AG04449 (cell line): ENCODE measurements around the gene ATXN1.

Source experiments
- CTCF ChIA-PET: fragments of 350-600 bp; formaldehyde crosslinking; extraction: SDS; loops from one replicate; lab custom pipeline; 2021; ENCODE audit warnings: antibody characterized with exemption; lab: Yijun Ruan, JAX
- POLR2A ChIA-PET: fragments of 400-600, 350-600 bp; formaldehyde crosslinking; extraction: SDS; loops from one replicate; lab custom pipeline; 2020; ENCODE audit warnings: antibody characterized with exemption, inconsistent platforms; lab: Yijun Ruan, JAX
- DNase-seq: peaks from one replicate; pipeline ENCODE4 v3.0.0-alpha.2; 2010; ENCODE audit warnings: low read depth, low spot score
- H3K4me3 ChIP-seq: 2 replicates; pipeline ENCODE4 v1.5.1; 2011; ENCODE audit warnings: low read depth, mild to moderate bottlenecking, control low read depth, low read length
- CTCF ChIP-seq: IDR thresholded peaks from one replicate; pipeline ENCODE4 v1.5.1; 2011; ENCODE audit warnings: mild to moderate bottlenecking, moderate library complexity, low read length, control low read depth, inconsistent platforms; ENCODE audit not compliant: insufficient read depth; ENCODE audit errors: missing control alignments

ATXN1 gene

GRCh38 chr6:16647422-16647821, 113.8 kb downstream of the ATXN1 start:
- no peak for DNase-seq
- ChIA-PET CTCF (no interaction called here), POLR2A (no interaction called here)
- no peak for TF ChIP-seq CTCF
- H3K4me3 ChIP-seq, result no peak overlapping the region

- POLR2A ChIA-PET, result no interaction called here
- no peak for DNase-seq
- H3K4me3 ChIP-seq, result no peak overlapping the region
- CTCF ChIA-PET, result interaction anchor here (0.9 kb wide), 1 partner anchor 13 kb away, joined by 3 read pairs; no protein-coding TSS in a partner anchor
- TF ChIP-seq CTCF, result no peak
These were observed 116.6 kb downstream of the ATXN1 start for GRCh38 chr6:16644540-16645250.

- H3K4me3 ChIP-seq, result no peak overlapping the region
- ChIA-PET CTCF (interaction anchor here (0.6 kb wide), 2 partner anchors 39 to 275 kb away, joined by 3 to 4 read pairs; no protein-coding TSS in a partner anchor), POLR2A (no interaction called here)
- no peak for TF ChIP-seq CTCF
- DNase-seq, result no peak
These were observed 121.4 kb downstream of the ATXN1 start for GRCh38 chr6:16639684-16640480.

GRCh38 chr6:16637635-16638034, 123.6 kb downstream of the ATXN1 start:
- CTCF ChIA-PET, result interaction anchor here (1.4 to 1.7 kb wide), 2 partner anchors 124 to 127 kb away, joined by 3 to 4 read pairs; partner anchors contain the start of gene ATXN1
- POLR2A ChIA-PET, result no interaction called here
- no peak for TF ChIP-seq CTCF
- DNase-seq, result no peak
- no peak overlapping the region for H3K4me3 ChIP-seq

- POLR2A ChIA-PET, result interaction anchor here (0.9 to 1.2 kb wide), 2 partner anchors 71 to 126 kb away, joined by 3 read pairs; no protein-coding TSS in a partner anchor
- DNase-seq, result no peak
- no peak overlapping the region for H3K4me3 ChIP-seq
- TF ChIP-seq CTCF, result no peak
- CTCF ChIA-PET, result interaction anchor here (2.5 kb wide), 1 partner anchor 10 kb away, joined by 7 read pairs; no protein-coding TSS in a partner anchor
These were observed 125.3 kb downstream of the ATXN1 start for GRCh38 chr6:16635810-16636602.
